CD4-positive, CD25-positive, alpha-beta regulatory T cell (primary cell): ENCODE measurements around the gene CEP152. TPM values are rescaled to one million over a fixed set of nuclear protein-coding genes. Genes with fewer than 3 reads are reported as not detected.
A peak's percentile ranks its signal among the peaks of the same experiment; 100 is the strongest.

Experiments used
- ATAC-seq, 2 donors: fragments of 150-1000 bp; cut with Tn5 transposase; one replicate each; pipeline ENCODE4 v1.10.0; 2021; ENCODE audit warnings: low read depth in 2 of 2, moderate number of reproducible peaks in 2 of 2, moderate library complexity in 1 of 2
- DNase-seq, 3 donors: peaks; one replicate each; pipeline versions ENCODE4 v3.0.0 to v3.0.0-alpha.2; 2012 to 2022; ENCODE audit warnings: mixed read lengths in 1 of 3
- H3K27ac ChIP-seq: one replicate; pipeline ENCODE4 v1.7.0; 2013; ENCODE audit warnings: mild to moderate bottlenecking, low read length; ENCODE audit not compliant: insufficient read depth, poor library complexity, severe bottlenecking
- H3K27me3 ChIP-seq: one replicate; pipeline ENCODE4 v1.7.0; 2013; ENCODE audit warnings: low read length; ENCODE audit not compliant: control insufficient read depth, insufficient read depth
- H3K36me3 ChIP-seq: one replicate; pipeline ENCODE4 v1.7.0; 2013; ENCODE audit warnings: mild to moderate bottlenecking, low read length, moderate library complexity; ENCODE audit not compliant: control insufficient read depth, insufficient read depth
- H3K4me1 ChIP-seq: 2 replicates; pipeline ENCODE4 v1.7.0; 2013; ENCODE audit warnings: mild to moderate bottlenecking, low read length; ENCODE audit not compliant: insufficient read depth, control insufficient read depth, poor library complexity, severe bottlenecking
- H3K4me3 ChIP-seq: one replicate; pipeline ENCODE4 v1.7.0; 2013; ENCODE audit warnings: low read depth, mild to moderate bottlenecking, low read length, moderate library complexity
- H3K9me3 ChIP-seq, 2 experiments: 1 replicate in 1 of 2; 2 replicates in 1 of 2; pipeline ENCODE4 v1.7.0; 2013; ENCODE audit warnings: low read length in 2 of 2, mild to moderate bottlenecking in 1 of 2, moderate library complexity in 1 of 2; ENCODE audit not compliant: control insufficient read depth in 2 of 2
- H3K27ac Mint-ChIP-seq, 3 donors: one replicate each; pipeline ENCODE4 v1.8.0; 2020 to 2022; ENCODE audit warnings: mild to moderate bottlenecking in 3 of 3, mixed read lengths in 3 of 3, moderate library complexity in 2 of 3
- H3K27me3 Mint-ChIP-seq: one replicate; pipeline ENCODE4 v1.8.0; 2022; ENCODE audit warnings: mild to moderate bottlenecking, mixed read lengths
- H3K36me3 Mint-ChIP-seq: one replicate; pipeline ENCODE4 v1.8.0; 2020; ENCODE audit warnings: mixed read lengths
- H3K4me1 Mint-ChIP-seq, 4 donors: one replicate each; pipeline ENCODE4 v1.8.0; 2020 to 2022; ENCODE audit warnings: mixed read lengths in 4 of 4, mild to moderate bottlenecking in 1 of 4
- H3K4me3 Mint-ChIP-seq, 4 donors: one replicate each; pipeline ENCODE4 v1.8.0; 2020 to 2022; ENCODE audit warnings: mild to moderate bottlenecking in 4 of 4, mixed read lengths in 4 of 4, moderate library complexity in 3 of 4
- H3K9me3 Mint-ChIP-seq, 7 donors: one replicate each; pipeline ENCODE4 v1.8.0; 2020 to 2022; ENCODE audit warnings: mixed read lengths in 7 of 7, mild to moderate bottlenecking in 3 of 7, moderate library complexity in 2 of 7
- polyA plus RNA-seq, 4 donors: library from polyadenylated mRNA; unstranded; fragments of 300-500 nt; fragmentation: Illumina TruSeq; gene quantifications; one replicate each; pipeline ENCODE4 v1.2.3, GENCODE V29; 2021
- total RNA-seq: library from RNA; stranded (reverse); gene quantifications from one replicate; pipeline ENCODE4 v1.2.3, GENCODE V29; 2022

CEP152 gene
- total and polyA plus RNA-seq, 5 donors from 2014 or later = 3.4 to 15.8 (median 4.0) TPM

- Mint-ChIP-seq H3K27ac (no peak overlapping the region), H3K36me3 (peaks cover 24% of the 10 kb centered on the region), H3K9me3 (no peaks in the 10 kb centered on the region), H3K27me3 (no peaks in the 10 kb centered on the region), H3K4me1 (peaks cover 11 to 30% (median 25%) of the 10 kb centered on the region in 4 donors), H3K4me3 (no peak overlapping the region)
- ATAC-seq (no peak), DNase-seq (no peak)
- no peaks in the 10 kb centered on the region for H3K27me3 ChIP-seq
- H3K4me1 ChIP-seq = no peaks in the 10 kb centered on the region
- H3K4me3 ChIP-seq = no peak overlapping the region
- no peak overlapping the region for H3K27ac ChIP-seq
- H3K36me3 ChIP-seq = peaks cover 4% of the 10 kb centered on the region
- no peaks in the 10 kb centered on the region for H3K9me3 ChIP-seq
Measured at GRCh38 chr15:48802867-48803266, 8.0 kb downstream of the CEP152 start.

- no peak overlapping the region for H3K27ac ChIP-seq
- Mint-ChIP-seq H3K36me3 (peaks cover 29% of the 10 kb centered on the region), H3K9me3 (no peaks in the 10 kb centered on the region), H3K4me1 (peaks cover 11 to 34% (median 29%) of the 10 kb centered on the region in 4 donors), H3K4me3 (no peak overlapping the region), H3K27ac (no peak overlapping the region), H3K27me3 (no peaks in the 10 kb centered on the region)
- ATAC-seq (no peak), DNase-seq (no peak)
- H3K9me3 ChIP-seq = no peaks in the 10 kb centered on the region
- H3K36me3 ChIP-seq = peaks cover 5% of the 10 kb centered on the region
- no peak overlapping the region for H3K4me3 ChIP-seq
- H3K27me3 ChIP-seq = no peaks in the 10 kb centered on the region
- no peaks in the 10 kb centered on the region for H3K4me1 ChIP-seq
Measured at GRCh38 chr15:48802257-48802656, 8.6 kb downstream of the CEP152 start.

- no peak overlapping the region for H3K4me3 Mint-ChIP-seq
- peaks cover 6% of the 10 kb centered on the region for H3K36me3 ChIP-seq
- H3K27me3 ChIP-seq = no peaks in the 10 kb centered on the region
Measured at GRCh38 chr15:48800811-48801455, 9.9 kb downstream of the CEP152 start.

GRCh38 chr15:48800245-48800644 lies 10.6 kb downstream of the CEP152 start:
- DNase-seq (no peak), ATAC-seq (no peak)
- H3K4me3 Mint-ChIP-seq = no peak overlapping the region
- Histone ChIP-seq H3K4me1 (no peaks in the 10 kb centered on the region), H3K9me3 (no peaks in the 10 kb centered on the region), H3K36me3 (peaks cover 6% of the 10 kb centered on the region), H3K27me3 (no peaks in the 10 kb centered on the region), H3K4me3 (no peak overlapping the region), H3K27ac (no peak overlapping the region)
- peaks cover 35% of the 10 kb centered on the region for H3K36me3 Mint-ChIP-seq
- no peak overlapping the region for H3K27ac Mint-ChIP-seq
- no peaks in the 10 kb centered on the region for H3K9me3 Mint-ChIP-seq
- peaks cover 9 to 26% (median 25%) of the 10 kb centered on the region in 4 donors for H3K4me1 Mint-ChIP-seq
- no peaks in the 10 kb centered on the region for H3K27me3 Mint-ChIP-seq

More at GRCh38 chr15:48800811-48801455, 9.9 kb downstream of the CEP152 start:
- Mint-ChIP-seq H3K9me3 (no peaks in the 10 kb centered on the region), H3K27ac (no peak overlapping the region), H3K4me1 (peaks cover 9 to 30% (median 26%) of the 10 kb centered on the region in 4 donors), H3K27me3 (no peaks in the 10 kb centered on the region), H3K36me3 (peaks cover 33% of the 10 kb centered on the region)
- Histone ChIP-seq H3K4me3 (no peak overlapping the region), H3K4me1 (no peaks in the 10 kb centered on the region), H3K9me3 (no peaks in the 10 kb centered on the region), H3K27ac (no peak overlapping the region)
- ATAC-seq (no peak), DNase-seq (no peak)

- no peaks in the 10 kb centered on the region for H3K9me3 Mint-ChIP-seq
- H3K4me3 ChIP-seq = no peak overlapping the region
- peak overlapping the region in 1 of 3 donors; percentile 20 for H3K27ac Mint-ChIP-seq
- H3K4me1 Mint-ChIP-seq = peaks cover 18 to 30% (median 23%) of the 10 kb centered on the region in 4 donors
- no peaks in the 10 kb centered on the region for H3K27me3 ChIP-seq
- DNase-seq (no peak), ATAC-seq (no peak)
- H3K4me1 ChIP-seq = no peaks in the 10 kb centered on the region
- no peak overlapping the region for H3K27ac ChIP-seq
- peaks cover 27% of the 10 kb centered on the region for H3K36me3 Mint-ChIP-seq
- peaks cover 2% of the 10 kb centered on the region for H3K36me3 ChIP-seq
- H3K4me3 Mint-ChIP-seq = no peak overlapping the region
- no peaks in the 10 kb centered on the region for H3K9me3 ChIP-seq
- H3K27me3 Mint-ChIP-seq = no peaks in the 10 kb centered on the region
Measured at GRCh38 chr15:48798319-48798718, 12.6 kb downstream of the CEP152 start.

GRCh38 chr15:48796930-48797329 lies 13.9 kb downstream of the CEP152 start:
- no peaks in the 10 kb centered on the region for H3K9me3 Mint-ChIP-seq
- Histone ChIP-seq H3K4me3 (peak overlapping the region; percentile 39), H3K27me3 (no peaks in the 10 kb centered on the region), H3K27ac (no peak overlapping the region), H3K4me1 (no peaks in the 10 kb centered on the region), H3K9me3 (no peaks in the 10 kb centered on the region), H3K36me3 (peaks cover 2% of the 10 kb centered on the region)
- peak in 1 of 3 donors; percentile 50 for DNase-seq
- H3K4me1 Mint-ChIP-seq = peaks cover 18 to 30% (median 21%) of the 10 kb centered on the region in 4 donors
- peaks cover 39% of the 10 kb centered on the region for H3K36me3 Mint-ChIP-seq
- H3K27me3 Mint-ChIP-seq = no peaks in the 10 kb centered on the region
- no peak overlapping the region for H3K4me3 Mint-ChIP-seq
- H3K27ac Mint-ChIP-seq = peak overlapping the region in 2 of 3 donors; percentile 40 to 87
- peak; percentile 53 to 65 for ATAC-seq

GRCh38 chr15:48796521-48796920 lies 14.3 kb downstream of the CEP152 start:
- Histone ChIP-seq H3K36me3 (peaks cover 2% of the 10 kb centered on the region), H3K27ac (no peak overlapping the region), H3K4me3 (no peak overlapping the region), H3K4me1 (no peaks in the 10 kb centered on the region), H3K9me3 (no peaks in the 10 kb centered on the region), H3K27me3 (no peaks in the 10 kb centered on the region)
- DNase-seq (no peak), ATAC-seq (no peak)
- Mint-ChIP-seq H3K27me3 (no peaks in the 10 kb centered on the region), H3K4me1 (peaks cover 18 to 30% (median 21%) of the 10 kb centered on the region in 4 donors), H3K4me3 (no peak overlapping the region), H3K9me3 (no peaks in the 10 kb centered on the region), H3K36me3 (peaks cover 40% of the 10 kb centered on the region), H3K27ac (peak overlapping the region in 1 of 3 donors; percentile 87)

GRCh38 chr15:48795901-48796300 lies 15.0 kb downstream of the CEP152 start:
- Mint-ChIP-seq H3K4me1 (peaks cover 13 to 30% (median 21%) of the 10 kb centered on the region in 4 donors), H3K4me3 (no peak overlapping the region), H3K9me3 (no peaks in the 10 kb centered on the region), H3K27ac (no peak overlapping the region), H3K36me3 (peaks cover 41% of the 10 kb centered on the region), H3K27me3 (no peaks in the 10 kb centered on the region)
- Histone ChIP-seq H3K27me3 (no peaks in the 10 kb centered on the region), H3K4me1 (no peaks in the 10 kb centered on the region), H3K36me3 (peaks cover 2% of the 10 kb centered on the region), H3K9me3 (no peaks in the 10 kb centered on the region), H3K27ac (no peak overlapping the region), H3K4me3 (no peak overlapping the region)
- ATAC-seq (no peak), DNase-seq (no peak)
